ENCODE measurements around the gene DST. TPM values are rescaled to one million over a fixed set of nuclear protein-coding genes. Genes with fewer than 3 reads are reported as not detected.

Gene DST
- total RNA-seq, 1 experiment from 2014 or later, result 91.9 TPM

DNA sequence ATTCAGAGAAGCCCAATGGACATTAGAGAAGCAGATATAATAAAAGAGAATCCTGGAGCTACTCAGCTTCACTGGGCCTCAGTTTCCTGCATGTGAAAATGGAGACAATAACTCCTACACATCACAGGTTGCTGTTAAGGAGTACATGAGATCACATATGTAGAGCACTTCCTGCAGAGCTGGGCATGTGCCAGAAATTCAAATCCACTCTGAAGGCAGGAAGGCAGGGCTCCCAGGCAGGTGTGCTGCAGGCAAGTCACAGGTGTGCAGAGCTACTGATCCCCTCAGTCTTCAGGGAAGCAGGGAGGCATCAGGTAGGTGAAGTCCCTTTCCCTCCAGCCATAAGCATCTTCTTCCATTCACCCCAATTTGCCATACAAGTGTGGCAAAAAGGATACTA is 48.0 kb downstream of the DST start:
- peaks cover 43 to 76% (median 52%) of the 10 kb centered on the region in 3 experiments; a peak in 6 of 7 replicates for H3K36me3 Mint-ChIP-seq (ENCODE audit: insufficient read depth in 1 of 3, low read depth in 3 of 3)
- TF ChIP-seq, protein P1, sequence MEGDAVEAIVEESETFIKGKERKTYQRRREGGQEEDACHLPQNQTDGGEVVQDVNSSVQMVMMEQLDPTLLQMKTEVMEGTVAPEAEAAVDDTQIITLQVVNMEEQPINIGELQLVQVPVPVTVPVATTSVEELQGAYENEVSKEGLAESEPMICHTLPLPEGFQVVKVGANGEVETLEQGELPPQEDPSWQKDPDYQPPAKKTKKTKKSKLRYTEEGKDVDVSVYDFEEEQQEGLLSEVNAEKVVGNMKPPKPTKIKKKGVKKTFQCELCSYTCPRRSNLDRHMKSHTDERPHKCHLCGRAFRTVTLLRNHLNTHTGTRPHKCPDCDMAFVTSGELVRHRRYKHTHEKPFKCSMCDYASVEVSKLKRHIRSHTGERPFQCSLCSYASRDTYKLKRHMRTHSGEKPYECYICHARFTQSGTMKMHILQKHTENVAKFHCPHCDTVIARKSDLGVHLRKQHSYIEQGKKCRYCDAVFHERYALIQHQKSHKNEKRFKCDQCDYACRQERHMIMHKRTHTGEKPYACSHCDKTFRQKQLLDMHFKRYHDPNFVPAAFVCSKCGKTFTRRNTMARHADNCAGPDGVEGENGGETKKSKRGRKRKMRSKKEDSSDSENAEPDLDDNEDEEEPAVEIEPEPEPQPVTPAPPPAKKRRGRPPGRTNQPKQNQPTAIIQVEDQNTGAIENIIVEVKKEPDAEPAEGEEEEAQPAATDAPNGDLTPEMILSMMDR (conservative IDR thresholded peaks at IDR 0.05), result no peak
- H3K4ac ChIP-seq (ENCODE audit: low read depth, low read length), result no peak overlapping the region

More for the DNA sequence above, 48.0 kb downstream of the DST start:
- Histone ChIP-seq H2BK12ac (ENCODE audit: insufficient read length, low read depth, low read length) (no peak overlapping the region), H3K18ac (ENCODE audit: insufficient read length, low read depth, low read length) (no peak overlapping the region), H2BK5ac (ENCODE audit: insufficient read length, low read length) (no peak overlapping the region), H3K23me2 (ENCODE audit: insufficient read length, low read depth, low read length, poor library complexity, severe bottlenecking) (no peaks in the 10 kb centered on the region), H3K27ac (ENCODE audit: insufficient read length, low read depth, low read length) (no peak overlapping the region), H3K14ac (ENCODE audit: insufficient read depth, low read length) (no peak overlapping the region), H3K23ac (ENCODE audit: insufficient read length, low read depth, low read length) (no peak overlapping the region), H3K4me1 (ENCODE audit: insufficient read depth, low read length) (no peaks in the 10 kb centered on the region), H2AK5ac (ENCODE audit: insufficient read length, low read length) (no peak overlapping the region), H3K4me2 (ENCODE audit: insufficient read depth, insufficient read length, low read length) (no peak overlapping the region), H4K20me1 (ENCODE audit: control insufficient read depth, insufficient read depth, insufficient read length) (no peaks in the 10 kb centered on the region), H2BK15ac (ENCODE audit: low read depth, low read length) (no peak overlapping the region), H3T11ph (ENCODE audit: low read length) (no peak overlapping the region), H3K9me3 (ENCODE audit: control insufficient read depth, low read depth, low read length) (no peaks in the 10 kb centered on the region), H4K8ac (replicated peaks; ENCODE audit: insufficient read length, low read depth, low read length) (no peak overlapping the region), H3K79me1 (ENCODE audit: insufficient read depth, low read depth, low read length, poor library complexity, severe bottlenecking) (no peaks in the 10 kb centered on the region), H3K9ac (ENCODE audit: extremely low read depth, insufficient read length, low read length) (no peak overlapping the region), H3K27me3 (ENCODE audit: insufficient read depth, low read length) (no peaks in the 10 kb centered on the region), H4K5ac (ENCODE audit: insufficient read length, low read depth, low read length) (no peak overlapping the region), H2BK120ac (ENCODE audit: low read depth, low read length, poor library complexity, severe bottlenecking) (no peak overlapping the region), H2AFZ (ENCODE audit: low read length) (no peak overlapping the region), H3K56ac (ENCODE audit: insufficient read length, low read depth, low read length) (no peak overlapping the region), H2BK20ac (ENCODE audit: low read depth, low read length, poor library complexity, severe bottlenecking) (no peak overlapping the region), H4K91ac (ENCODE audit: insufficient read length, low read depth, low read length) (no peak overlapping the region), H3K79me2 (ENCODE audit: insufficient read depth, low read length) (no peaks in the 10 kb centered on the region)
- no peak overlapping the region for H3K27ac Mint-ChIP-seq
- H3K9me3 Mint-ChIP-seq, result no peaks in the 10 kb centered on the region
- H3K4me1 Mint-ChIP-seq, result no peaks in the 10 kb centered on the region
- DNase-seq, result no peak
- H3K27me3 Mint-ChIP-seq (ENCODE audit: low read depth), result no peaks in the 10 kb centered on the region
- H3K4me3 Mint-ChIP-seq, result no peak overlapping the region
